Activated naive CD4-positive, alpha-beta T cell treated with Interleukin-2 at 50 U/mL for 16 hours (primary cell): ENCODE results near the gene MEIS2.

Source experiments
- DNase-seq: peaks from one replicate; pipeline ENCODE4 v3.0.0-alpha.2; 2020

The MEIS2 gene

DNA sequence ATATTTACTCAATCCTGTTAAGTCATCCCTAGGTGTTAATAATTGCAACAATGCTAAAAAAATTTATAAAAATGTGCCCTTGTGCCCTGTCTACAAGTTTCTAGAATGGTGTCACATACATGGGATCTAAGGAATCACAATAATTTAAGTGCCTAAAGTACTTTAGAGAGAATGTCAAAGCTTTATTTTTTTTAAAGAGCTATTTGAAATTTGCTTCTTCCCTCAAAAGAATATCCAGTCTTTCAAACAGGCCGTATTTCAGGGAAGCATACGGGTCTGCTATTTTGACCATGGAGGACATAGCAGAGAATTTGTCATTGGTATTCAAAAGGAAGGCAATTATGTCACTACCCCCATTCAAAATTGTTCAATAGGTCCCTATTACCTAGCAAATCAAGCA is 29.7 kb downstream of the MEIS2 start:
- DNase-seq: no peak

DNA sequence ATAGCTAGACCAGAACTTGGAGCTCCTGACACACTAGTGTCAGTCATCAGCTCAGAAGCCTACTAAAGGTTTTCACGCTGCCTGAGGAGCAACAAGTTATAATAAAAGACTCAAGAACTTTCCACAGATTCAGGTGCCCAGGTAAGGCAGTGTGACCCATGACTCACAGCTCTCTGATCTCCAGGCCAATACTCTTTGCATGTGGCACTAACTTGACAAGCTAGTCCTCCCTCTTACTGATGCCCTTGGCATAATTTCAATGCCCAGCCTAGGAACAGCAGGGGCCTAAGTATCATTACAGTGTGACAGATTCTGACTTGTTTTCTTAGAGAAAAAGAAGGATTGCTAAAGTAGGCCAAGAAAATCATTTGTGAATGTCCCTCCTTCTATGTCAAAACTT is 38.4 kb downstream of the MEIS2 start:
- DNase-seq: no peak

DNA sequence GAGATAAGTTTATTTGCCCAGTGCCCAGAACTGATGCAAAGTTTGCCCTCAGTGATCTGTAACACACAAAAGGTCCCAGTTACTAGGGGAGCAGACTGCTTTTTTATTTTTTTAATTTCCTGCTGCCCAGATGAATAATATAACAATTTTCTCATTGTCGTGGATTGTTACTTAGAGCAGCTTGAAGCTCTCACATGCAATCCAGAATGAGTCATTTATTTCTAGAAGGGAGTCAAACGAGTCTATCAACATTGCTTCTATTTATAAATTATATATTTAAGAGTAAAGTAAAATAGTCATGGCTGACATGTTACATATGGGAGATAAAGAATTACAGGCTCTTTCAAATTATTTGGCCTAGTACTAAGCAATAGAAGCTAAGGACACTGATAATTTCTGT is 41.3 kb downstream of the MEIS2 start:
- DNase-seq: no peak

DNA sequence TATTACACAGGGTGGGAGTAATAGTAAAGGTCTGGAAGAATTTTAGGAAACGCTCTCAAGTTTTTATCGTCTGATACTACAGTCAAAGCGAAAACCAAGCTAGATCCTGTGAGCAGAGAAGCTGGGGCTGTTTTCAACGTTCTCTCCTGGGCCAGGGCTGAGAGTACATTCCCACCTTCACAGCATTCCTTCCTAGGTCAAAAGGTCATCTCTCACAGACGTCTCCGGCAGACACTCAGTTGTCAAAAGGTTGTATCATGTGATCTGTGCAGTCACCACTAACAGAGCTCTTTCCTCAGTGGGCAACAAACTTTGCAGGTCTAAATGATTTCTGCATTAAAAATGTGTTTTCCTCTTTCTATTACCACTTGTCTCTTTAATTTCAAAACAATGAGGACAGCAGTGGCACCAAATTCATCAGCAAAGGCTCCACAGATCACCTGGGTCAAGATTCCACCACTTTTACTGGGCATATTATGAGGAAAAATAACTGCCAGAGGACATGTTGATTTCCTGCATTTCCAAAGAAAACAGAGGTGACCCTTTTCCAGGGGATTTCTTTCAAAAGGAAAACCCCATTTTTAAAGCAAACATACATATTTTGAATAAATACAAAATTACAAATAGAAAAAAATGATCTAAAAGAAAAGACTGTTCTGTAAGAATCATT is 41.9 kb downstream of the MEIS2 start:
- no peak for DNase-seq

DNA sequence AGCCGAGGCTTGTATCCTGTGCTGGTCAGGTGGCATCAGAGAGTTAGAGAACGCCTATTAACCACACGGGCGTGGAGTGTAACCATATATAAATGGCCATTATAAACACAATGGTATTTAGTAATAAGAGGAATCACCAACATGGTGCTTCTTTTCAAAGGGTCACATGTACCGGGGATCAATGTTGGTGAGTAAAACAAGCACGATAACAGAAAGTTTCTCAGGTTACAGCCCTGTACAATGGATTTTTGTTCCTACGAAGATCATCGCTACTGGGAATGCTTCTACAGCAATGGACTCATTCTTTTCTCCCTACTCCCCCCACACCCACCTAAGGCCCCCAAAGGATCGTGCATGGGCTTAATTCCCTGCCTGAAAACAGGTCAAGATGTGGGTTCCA is 42.5 kb downstream of the MEIS2 start:
- no peak for DNase-seq

DNA sequence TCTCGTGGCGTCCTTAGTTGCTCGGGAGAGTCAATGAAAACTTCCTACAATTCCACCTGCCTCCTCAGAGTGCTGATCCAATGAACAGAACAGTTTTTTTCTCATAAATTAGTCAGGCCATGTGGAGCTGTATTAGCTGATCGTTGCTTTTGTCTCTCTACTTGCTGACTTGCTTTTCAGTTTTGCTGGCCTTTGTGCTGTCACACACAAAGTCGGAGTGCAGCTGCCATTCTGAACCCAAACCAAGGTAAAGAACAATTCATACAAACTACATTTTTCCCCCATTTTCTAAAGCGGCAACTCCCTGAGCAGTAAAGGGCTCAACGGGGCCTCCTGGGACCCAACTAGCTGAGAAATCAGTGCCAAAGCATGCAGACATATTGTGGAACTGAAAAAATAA is 43.1 kb downstream of the MEIS2 start:
- no peak for DNase-seq

DNA sequence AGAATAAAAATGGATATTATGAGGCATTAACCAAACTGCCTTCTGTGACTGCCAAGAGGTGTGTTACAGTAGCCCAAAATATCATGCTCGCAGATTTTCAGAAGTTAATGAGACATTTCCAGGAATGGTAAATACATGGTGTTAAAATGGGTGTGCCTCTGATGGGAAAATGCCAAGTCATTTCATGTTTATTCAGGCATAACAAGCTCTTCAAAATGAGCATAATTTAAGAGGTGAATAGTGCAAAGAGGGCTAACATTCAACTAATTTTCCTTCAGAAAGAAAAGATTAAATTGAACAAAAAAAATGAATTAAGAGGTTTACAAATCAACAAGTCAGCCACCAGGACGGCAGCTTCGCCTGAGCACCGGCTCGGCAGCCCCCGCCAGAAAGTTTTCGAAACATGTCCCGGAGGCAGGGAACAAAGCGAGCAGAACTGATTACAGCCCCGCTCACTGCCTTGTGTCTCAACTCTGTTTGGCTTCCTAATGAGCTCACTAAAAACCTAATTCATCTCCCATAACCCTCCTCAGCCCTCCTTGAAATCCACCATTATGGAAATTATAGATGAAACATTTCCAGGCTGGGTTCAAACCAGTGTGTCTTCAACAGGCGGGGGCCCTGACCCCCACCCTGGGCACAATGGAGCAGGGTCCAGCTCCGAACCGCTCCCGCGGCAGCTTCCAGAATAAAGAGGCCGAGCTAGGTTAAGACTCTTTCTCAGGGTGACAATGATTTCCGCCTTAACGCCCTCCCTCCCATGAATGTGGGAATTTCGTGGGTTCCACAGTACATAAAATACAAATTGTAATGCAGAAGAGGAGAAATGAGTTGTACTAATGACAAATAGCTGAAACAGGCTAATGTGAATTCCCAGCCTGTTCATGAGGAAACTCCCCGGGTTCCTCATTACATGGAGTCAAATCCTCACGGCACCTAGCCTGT is 43.9 kb downstream of the MEIS2 start:
- no peak for DNase-seq

DNA sequence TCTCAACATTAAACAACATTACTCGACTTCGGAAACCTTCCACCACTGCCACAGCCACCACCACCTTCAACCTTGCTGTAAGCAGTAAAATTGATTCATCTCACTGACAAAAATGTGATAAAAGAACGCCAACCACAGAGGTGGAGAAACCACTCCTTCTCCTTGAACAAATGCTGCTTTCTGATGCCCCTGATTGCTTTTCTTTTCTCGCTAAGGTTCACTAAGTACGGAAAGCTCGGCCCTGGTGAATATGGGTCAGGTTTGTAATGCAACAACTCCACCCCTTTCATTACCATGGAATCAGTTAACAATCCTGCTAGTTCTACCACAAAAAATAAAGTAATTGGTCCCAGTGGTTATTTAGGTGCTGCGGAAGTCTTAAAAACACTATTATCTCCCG is 44.9 kb downstream of the MEIS2 start:
- no peak for DNase-seq

DNA sequence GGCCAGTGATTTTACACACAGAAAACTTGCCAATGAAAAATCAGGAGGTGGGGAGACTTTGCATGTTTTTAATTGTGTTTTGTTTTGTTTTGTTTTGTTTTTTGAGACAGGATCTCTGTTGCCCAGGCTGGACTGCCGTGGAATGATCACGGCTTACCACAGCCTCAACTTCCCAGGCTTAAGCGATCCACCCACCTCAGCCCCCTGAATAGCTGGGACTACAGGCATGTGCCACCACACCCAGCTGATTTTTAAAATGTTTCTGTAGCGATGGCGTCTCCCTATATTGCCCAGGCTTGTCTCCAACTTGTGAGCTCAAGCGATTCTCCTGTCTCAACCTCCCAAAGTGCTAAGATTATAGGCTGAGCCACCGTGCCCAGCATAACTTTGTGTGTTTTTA is 46.0 kb downstream of the MEIS2 start:
- DNase-seq: no peak

DNA sequence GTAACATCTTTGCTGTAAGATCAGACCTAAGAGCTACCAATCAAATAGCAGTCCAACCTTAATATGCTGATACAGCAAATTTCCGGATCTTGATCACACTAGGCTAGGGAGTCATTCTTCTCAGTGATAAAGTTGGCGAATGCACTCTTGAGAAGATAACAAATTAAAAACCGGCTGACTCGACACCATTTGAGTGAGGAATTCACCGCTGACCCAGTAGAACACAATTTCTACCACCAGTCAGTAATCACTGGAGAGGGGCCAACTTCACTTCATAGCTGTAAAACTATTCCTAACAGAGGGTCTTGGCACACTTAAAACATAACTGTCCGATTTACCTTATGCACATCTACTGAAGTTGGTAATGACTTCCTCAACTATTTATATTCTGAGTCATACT is 47.2 kb downstream of the MEIS2 start:
- no peak for DNase-seq

DNA sequence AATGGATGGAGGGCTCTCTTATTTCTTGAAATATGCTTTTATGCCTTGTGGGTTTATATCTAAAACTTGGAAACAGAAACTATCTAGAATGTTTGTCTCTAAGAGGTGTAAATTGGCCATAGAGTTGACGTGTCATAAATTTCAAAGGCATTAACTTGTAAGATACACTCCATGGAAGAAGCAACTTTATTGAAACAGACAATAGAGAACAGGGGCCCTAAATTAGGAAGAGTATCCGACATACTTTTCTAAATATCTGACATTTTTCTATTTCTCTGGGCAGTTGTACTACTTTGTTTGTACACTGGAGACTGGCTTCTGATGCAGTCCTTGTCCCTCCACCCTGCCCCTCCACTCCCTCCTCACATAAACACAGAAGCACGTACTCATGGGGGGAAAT is 50.0 kb downstream of the MEIS2 start:
- no peak for DNase-seq

DNA sequence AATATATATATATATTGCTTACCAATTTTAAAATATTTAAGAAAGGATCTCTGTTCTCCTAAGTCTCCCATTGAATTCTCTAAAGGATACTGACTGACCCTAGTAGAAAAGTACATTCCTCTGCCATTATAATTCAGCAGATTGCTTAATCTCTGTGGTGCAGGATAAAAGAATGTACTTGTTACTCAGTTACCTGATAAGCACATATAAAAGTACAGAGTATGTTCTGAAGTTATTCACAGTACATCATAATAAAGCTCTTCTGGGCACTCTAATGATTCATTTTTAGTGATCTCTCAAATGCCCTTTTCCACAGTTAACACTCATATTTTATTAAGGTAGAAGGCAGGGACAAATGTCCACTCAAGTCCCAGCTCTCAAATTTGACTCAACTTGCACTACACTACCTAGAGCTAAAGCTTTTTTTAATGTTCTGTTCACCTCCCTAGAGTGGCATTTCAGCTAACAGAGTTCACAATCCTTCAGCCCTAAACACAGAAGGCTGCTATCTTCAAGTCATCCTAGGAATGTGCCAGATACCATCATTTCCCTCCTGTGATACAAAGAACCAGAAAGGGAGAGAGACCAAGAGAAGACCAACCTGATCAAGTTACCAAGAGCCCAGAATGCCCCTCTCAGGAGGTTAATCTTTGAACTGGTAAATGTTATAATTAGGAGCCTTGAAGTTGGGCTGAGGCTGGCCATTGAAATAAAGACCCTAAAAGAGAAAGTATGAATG is 53.3 kb downstream of the MEIS2 start:
- no peak for DNase-seq

DNA sequence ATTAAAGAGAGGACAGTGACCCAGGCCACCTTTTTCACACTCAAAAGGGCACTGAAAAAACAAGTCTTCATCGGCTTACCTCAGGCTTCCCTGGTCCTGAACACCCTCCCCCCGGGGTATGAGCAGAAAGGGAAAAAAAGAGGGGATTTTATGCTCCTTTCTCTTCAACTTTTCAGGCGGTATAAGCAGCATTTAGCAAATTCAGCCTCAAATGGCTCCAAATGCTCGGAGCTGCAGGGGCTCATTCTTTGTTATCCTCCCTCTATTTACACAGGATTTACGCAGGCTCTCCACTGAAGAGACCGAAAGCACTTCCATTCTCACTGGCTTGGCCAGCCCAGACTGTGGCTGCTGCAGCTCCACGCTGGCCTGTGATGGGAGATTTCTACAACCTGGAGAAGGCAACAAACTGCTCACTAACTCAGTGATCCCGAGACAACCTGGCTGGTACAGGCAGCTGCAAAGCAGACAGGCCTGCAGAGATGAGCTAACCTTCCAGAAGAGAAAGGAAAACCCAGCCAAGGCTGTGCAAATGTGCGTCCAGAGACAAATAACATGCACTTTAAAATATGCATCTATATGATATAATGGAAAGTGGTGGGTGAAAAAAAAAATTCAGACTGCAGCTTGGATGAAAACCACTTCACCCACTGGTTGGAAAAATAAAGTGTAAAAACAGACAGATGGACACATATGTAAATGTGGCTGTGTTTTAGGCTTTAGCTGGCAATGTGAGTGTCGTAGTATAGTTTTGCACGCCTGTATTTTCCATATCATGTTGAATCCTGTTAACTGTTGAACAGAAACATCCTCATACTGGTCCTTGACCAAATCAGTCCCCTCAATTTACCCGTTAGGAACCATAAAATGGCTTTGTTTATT is 54.2 kb downstream of the MEIS2 start:
- DNase-seq: no peak

DNA sequence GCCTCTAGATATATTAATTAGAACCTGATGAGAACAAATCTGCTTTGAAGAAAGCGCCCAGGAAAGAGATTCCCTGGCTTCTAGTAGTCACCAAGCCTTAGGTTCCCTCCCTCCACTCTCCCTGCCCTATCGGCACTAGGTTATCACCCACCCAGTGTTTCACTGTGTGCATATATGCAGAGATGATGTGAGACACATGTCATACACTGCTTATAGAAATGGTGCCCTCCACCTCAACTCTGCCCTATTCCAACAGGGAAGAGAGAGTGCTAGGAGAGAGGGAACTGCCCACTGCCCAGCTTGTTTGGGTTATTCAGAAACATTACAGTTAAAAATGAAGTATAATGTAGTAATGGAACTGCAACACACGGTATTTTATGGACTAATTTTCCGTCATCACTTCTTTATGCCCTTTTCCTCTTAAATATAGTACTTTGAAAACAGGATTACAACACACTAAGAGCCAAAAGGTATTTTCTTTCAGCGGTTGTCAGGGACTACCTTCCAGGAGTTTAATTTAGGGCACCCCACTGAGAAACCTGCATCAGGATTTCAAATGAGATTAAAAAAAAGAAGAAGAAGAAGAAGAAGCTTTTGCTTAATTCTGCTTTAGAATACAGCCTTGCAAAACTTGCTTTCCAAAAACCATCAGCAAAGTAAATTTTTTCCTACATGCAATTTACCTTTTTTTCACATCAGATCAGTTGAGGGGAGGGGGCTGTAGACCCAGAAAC is 55.3 kb downstream of the MEIS2 start:
- no peak for DNase-seq

DNA sequence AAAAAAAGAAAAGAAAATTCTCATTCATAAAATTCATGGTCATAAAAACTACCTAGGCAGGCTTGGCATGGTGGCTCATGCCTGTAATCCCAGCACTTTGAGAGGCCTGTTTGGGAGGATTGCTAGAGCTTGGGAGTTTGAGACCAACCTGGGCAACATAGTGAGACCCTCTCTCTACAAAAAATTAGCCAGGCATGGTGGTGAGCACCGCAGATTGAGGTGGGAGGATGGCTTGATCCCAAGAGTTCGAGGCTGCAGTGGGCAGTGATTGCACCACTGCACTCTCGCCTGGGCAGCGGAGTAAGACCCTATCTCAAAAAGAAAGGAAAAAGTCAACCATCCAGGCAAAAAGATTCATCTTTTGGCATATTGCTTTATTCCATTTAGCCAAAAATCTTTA is 58.5 kb downstream of the MEIS2 start:
- DNase-seq: no peak

DNA sequence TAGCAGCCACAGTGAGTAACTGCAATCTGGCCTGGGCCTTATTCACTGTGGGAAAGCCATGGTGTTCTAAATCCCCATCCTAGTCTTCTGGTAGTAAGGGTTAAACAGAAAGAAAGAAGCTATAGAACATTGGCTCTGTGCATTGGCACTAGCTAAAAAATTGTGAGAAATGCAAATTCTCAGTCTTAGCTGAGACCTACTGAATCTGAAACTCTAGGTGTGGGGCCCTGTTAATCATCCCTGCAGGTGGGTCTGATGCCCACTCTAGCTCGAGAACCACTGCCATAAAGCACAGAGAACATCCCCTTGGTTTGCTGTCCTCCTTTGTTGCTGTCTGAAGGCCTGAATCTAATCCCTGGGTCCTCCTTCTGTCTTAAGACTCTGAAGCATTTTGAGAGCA is 59.3 kb downstream of the MEIS2 start:
- no peak for DNase-seq

DNA sequence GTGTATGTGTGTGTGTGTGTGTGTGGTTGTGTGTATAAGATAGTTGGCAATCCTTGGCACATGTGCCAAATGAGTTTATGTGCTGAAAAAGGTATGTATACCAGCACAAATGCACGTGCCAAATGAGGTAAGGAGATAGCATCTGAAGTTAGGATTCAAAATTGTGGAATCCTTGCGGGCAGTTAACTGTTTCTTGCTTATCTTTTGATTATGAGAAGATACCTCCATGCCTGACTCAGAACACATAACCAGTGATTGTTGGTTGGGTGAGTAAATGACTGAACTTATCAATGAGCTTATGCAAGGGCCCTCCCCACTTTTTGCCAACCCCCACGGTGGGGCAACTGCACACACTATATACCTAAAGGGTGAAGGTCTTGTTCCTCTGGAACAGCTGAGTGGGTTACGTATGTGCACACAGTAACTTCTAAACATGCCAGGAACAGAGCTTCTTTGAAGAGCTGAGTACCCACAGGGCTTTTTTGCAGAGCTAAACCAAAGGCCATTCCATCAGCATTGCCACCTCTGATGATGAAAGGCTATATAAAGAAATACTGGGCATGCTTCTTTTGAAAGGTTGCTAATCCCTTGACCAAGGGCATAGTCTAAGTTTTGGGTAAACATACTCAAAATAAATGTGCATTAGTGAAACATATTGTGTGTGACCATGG is 60.1 kb downstream of the MEIS2 start:
- no peak for DNase-seq

DNA sequence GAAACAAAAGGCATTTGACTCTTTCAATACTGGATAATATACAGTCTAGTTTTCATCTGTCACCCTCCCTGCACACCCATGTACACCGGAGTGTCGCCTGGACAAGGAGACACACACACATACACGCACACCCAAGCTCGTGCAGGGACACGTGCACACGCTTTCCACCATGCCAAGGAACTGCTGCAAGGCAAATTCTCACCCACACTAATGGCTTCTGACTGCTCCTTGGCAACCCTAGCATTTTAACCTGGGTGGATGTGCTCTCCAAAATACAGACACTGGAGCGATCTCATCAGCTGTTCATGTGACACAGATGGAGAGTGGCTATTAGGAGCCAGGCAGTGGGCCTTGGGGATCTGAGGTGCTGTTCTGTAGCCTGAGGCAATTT is 61.6 kb downstream of the MEIS2 start:
- DNase-seq: no peak

DNA sequence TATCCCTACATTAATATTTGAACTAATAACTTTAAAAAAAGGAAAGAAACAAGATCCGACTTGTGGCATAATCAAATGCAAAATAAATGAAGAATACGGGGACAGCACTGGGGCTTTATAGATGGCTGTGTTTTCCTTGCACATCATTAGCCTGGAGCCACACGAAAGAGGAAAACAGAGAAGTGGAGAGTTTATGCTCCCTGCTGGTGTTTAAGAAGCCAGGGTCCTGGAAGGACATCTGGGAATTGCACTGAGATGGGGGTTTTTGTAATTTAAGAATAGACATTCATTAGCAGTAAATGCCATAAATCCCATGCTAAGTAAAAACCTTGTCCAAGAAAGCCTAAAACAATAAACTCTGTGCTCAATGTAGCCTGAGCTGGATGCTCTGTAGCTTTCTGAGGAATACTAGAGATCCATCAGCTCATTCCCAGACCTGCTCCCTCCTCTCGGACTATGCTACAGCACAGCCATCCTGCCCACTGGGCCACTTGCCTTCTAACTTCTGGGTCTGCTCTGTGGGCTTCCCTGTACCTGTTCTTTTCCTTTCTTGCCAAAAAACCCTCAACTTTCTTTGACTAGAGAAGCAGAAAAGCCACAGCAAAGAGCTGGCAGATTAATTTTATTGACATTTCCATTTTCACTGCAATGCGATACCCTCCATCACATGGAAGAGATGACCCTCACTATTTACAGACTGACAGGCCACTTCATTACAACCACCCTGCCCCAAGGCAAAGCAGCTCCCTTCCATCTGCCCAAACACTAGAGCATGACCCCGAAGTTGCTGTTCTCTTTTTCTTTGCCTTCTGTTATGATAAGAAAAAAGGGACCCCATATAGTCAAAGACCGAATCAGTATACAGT is 62.3 kb downstream of the MEIS2 start:
- DNase-seq: no peak

DNA sequence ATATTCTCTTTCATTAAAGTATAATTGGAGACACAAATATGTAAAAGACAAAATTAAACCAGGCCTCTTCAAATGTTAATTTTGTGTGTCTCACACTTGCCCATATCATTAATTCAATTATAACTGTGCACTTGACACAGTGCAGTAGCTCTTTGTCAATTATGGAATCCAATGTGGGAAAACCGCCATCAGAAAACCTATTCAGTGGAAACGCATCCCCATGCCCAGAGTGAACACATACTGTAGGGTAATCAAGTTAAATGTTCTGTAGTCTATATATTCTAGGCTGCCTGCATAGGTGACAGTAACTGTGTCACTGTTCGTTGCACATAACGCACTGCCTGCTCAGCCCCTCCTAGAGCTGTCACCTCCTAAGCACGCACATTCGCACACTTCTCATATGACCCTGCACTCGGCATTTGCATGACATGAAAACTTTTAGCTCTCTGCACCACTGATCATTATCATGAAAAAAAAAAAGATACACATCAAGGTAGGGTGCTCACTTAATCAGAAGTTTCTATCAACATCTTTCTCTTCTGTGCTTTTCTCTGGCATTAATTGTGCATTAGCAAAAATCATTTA is 63.2 kb downstream of the MEIS2 start:
- DNase-seq: no peak
